ENCODE results near the gene AADACL2.

DNA sequence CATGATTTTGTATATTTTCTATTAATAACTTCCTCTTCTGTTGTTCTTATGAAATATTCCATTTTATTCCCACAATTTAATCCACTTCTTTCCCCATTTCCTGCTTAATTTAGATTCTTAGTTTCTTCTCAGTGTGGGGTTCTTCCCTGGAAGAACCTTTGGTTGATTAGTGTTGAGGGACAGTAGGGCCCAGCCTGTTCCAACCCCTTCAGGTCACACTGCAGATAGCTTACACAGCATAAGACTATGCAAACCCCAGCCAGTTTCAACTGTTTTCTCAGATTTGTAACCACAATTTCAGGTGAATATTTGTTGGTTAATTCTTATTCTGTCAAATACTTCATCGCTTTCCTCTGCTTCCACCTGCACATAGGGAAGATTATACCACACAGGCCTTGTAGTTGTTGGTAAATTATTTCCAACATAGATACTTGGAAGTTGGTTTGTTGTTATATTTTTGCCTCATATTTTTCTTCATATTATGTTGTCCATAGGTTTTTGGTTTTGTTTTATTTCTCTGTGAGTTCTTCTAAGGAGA, 34.7 kb downstream of the AADACL2 start:
- TF ChIP-seq, protein P1, sequence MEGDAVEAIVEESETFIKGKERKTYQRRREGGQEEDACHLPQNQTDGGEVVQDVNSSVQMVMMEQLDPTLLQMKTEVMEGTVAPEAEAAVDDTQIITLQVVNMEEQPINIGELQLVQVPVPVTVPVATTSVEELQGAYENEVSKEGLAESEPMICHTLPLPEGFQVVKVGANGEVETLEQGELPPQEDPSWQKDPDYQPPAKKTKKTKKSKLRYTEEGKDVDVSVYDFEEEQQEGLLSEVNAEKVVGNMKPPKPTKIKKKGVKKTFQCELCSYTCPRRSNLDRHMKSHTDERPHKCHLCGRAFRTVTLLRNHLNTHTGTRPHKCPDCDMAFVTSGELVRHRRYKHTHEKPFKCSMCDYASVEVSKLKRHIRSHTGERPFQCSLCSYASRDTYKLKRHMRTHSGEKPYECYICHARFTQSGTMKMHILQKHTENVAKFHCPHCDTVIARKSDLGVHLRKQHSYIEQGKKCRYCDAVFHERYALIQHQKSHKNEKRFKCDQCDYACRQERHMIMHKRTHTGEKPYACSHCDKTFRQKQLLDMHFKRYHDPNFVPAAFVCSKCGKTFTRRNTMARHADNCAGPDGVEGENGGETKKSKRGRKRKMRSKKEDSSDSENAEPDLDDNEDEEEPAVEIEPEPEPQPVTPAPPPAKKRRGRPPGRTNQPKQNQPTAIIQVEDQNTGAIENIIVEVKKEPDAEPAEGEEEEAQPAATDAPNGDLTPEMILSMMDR (IDR thresholded peaks at IDR 0.05), result no peak
- TF ChIP-seq POLR2A (IDR thresholded peaks at IDR 0.05), result no peak

All from heart left ventricle (tissue), 13 donors.